OCI-LY1 (cell line): ENCODE measurements around the gene GABBR2.

Source experiments
- H2AFZ ChIP-seq: fragments of 200-600 bp; sonication (generic), shearing (Covaris generic); 2 replicates; pipeline ENCODE4 v1.6.0; 2014; ENCODE audit warnings: antibody characterized with exemption, mild to moderate bottlenecking, low read length
- H3F3A ChIP-seq: fragments of 200-600 bp; sonication (generic), shearing (Covaris generic); 2 replicates; pipeline ENCODE4 v1.6.0; 2014; ENCODE audit warnings: mild to moderate bottlenecking, antibody characterized with exemption, low read length, moderate library complexity; ENCODE audit not compliant: insufficient read depth
- H3K27ac ChIP-seq: fragments of 200-600 bp; sonication (generic); 2 replicates; pipeline ENCODE4 v1.5.1; 2014; ENCODE audit warnings: low read length, mixed run types, mild to moderate bottlenecking, low read depth; ENCODE audit not compliant: poor library complexity, severe bottlenecking
- H3K27me3 ChIP-seq: fragments of 200-600 bp; sonication (generic); 2 replicates; pipeline ENCODE4 v1.6.0; 2014; ENCODE audit warnings: antibody characterized with exemption, mild to moderate bottlenecking, low read length, moderate library complexity; ENCODE audit not compliant: insufficient read depth
- H3K36me3 ChIP-seq: fragments of 200-600 bp; sonication (generic); 2 replicates; pipeline ENCODE4 v1.6.1; 2014; ENCODE audit warnings: mild to moderate bottlenecking, antibody characterized with exemption, low read length, moderate library complexity, mixed read lengths; ENCODE audit not compliant: insufficient read depth
- H3K4me1 ChIP-seq: fragments of 200-600 bp; sonication (generic); 2 replicates; pipeline ENCODE4 v1.5.1; 2014; ENCODE audit warnings: mild to moderate bottlenecking, low read length, moderate library complexity; ENCODE audit not compliant: insufficient read depth, severe bottlenecking
- H3K4me2 ChIP-seq: fragments of 200-600 bp; sonication (generic), shearing (Covaris generic); 2 replicates; pipeline ENCODE4 v1.6.1; 2014; ENCODE audit warnings: low read length
- H3K4me3 ChIP-seq: fragments of 200-600 bp; sonication (generic); 2 replicates; pipeline ENCODE4 v1.5.1; 2014; ENCODE audit warnings: low read length, low read depth, mild to moderate bottlenecking, mixed read lengths; ENCODE audit not compliant: poor library complexity, severe bottlenecking
- H3K79me2 ChIP-seq: fragments of 200-600 bp; shearing (Covaris generic); 2 replicates; pipeline ENCODE4 v1.6.1; 2016; ENCODE audit warnings: mixed run types, low read length, mixed read lengths; ENCODE audit not compliant: insufficient read depth
- H3K9ac ChIP-seq: fragments of 200-600 bp; sonication (generic), shearing (Covaris generic); 2 replicates; pipeline ENCODE4 v1.6.1; 2014; ENCODE audit warnings: mild to moderate bottlenecking, low read length, mixed read lengths
- H3K9me2 ChIP-seq: fragments of 200-600 bp; sonication (generic), shearing (Covaris generic); 2 replicates; pipeline ENCODE4 v1.6.1; 2014; ENCODE audit warnings: low read depth, mild to moderate bottlenecking, low read length, mixed read lengths
- H3K9me3 ChIP-seq: fragments of 200-600 bp; shearing (Covaris generic); 2 replicates; pipeline ENCODE4 v1.6.1; 2014; ENCODE audit warnings: low read length, mixed read lengths
- H4K20me1 ChIP-seq: fragments of 200-600 bp; sonication (generic), shearing (Covaris generic); 2 replicates; pipeline ENCODE4 v1.6.0; 2016; ENCODE audit warnings: mild to moderate bottlenecking, low read length; ENCODE audit not compliant: insufficient read depth
- CTCF ChIP-seq: fragments of 200-600 bp; sonication (generic), shearing (Covaris generic); IDR thresholded peaks from 2 replicates; pipeline ENCODE4 v1.5.1; 2017; ENCODE audit warnings: mild to moderate bottlenecking, antibody characterized with exemption, low read length, moderate library complexity, mixed read lengths
- EZH2 ChIP-seq: fragments of 200-600 bp; sonication (generic), shearing (Covaris generic); IDR thresholded peaks from 2 replicates; pipeline ENCODE4 v1.8.0; 2017; ENCODE audit warnings: borderline replicate concordance, mixed run types, mild to moderate bottlenecking, antibody characterized with exemption, low read length, moderate library complexity, mixed read lengths

Gene GABBR2

GRCh38 chr9:98306384-98307145, 402.2 kb downstream of the GABBR2 start:
- Histone ChIP-seq H3K9me3 (no peaks in the 10 kb centered on the region), H3K9me2 (no peaks in the 10 kb centered on the region), H3K4me2 (no peak overlapping the region), H3K27me3 (peaks cover 4% of the 10 kb centered on the region; the same call in 1 of the 2 replicates), H3K27ac (no peak overlapping the region), H3K4me1 (no peaks in the 10 kb centered on the region), H3K9ac (no peak overlapping the region), H4K20me1 (no peaks in the 10 kb centered on the region), H2AFZ (no peak overlapping the region), H3F3A (no peaks in the 10 kb centered on the region), H3K79me2 (no peaks in the 10 kb centered on the region), H3K36me3 (no peaks in the 10 kb centered on the region), H3K4me3 (no peak overlapping the region)
- TF ChIP-seq CTCF (no peak), EZH2 (no peak)

DNA sequence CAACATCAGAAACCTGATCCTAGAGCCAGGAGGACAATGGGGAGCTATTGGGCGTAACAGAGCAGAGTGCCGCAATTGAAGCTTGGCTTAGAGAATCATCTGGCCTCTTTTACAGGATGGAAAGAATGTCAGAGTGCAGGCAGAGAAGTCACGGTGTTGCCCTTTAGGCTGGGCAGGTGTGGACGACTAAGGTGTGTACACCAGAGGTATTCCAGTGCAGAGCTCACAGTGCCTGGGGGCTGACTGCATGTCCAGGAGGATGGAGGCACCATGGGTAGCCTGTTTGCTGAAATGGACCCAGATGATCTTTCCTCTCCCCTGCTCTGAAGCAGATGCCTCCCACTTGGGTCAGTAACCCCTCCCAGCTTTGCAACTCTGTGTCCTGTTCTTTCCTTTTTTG, 404.4 kb downstream of the GABBR2 start:
- Histone ChIP-seq H3K9ac (no peak overlapping the region), H4K20me1 (no peaks in the 10 kb centered on the region), H3K4me1 (no peaks in the 10 kb centered on the region), H2AFZ (no peak overlapping the region), H3K27me3 (no peaks in the 10 kb centered on the region), H3K9me3 (no peaks in the 10 kb centered on the region), H3K4me2 (no peak overlapping the region), H3F3A (no peaks in the 10 kb centered on the region), H3K79me2 (no peaks in the 10 kb centered on the region), H3K36me3 (no peaks in the 10 kb centered on the region), H3K9me2 (no peaks in the 10 kb centered on the region), H3K4me3 (no peak overlapping the region), H3K27ac (no peak overlapping the region)
- TF ChIP-seq EZH2, result no peak
- TF ChIP-seq CTCF, result no peak

GRCh38 chr9:98303633-98304125, 405.1 kb downstream of the GABBR2 start:
- Histone ChIP-seq H3K9me3 (no peaks in the 10 kb centered on the region), H3K4me3 (no peak overlapping the region), H3K27ac (no peak overlapping the region), H3K27me3 (no peaks in the 10 kb centered on the region), H3K36me3 (no peaks in the 10 kb centered on the region), H3K4me2 (no peak overlapping the region), H3K9ac (no peak overlapping the region), H3K79me2 (no peaks in the 10 kb centered on the region), H3F3A (no peaks in the 10 kb centered on the region), H3K9me2 (no peaks in the 10 kb centered on the region), H4K20me1 (no peaks in the 10 kb centered on the region), H3K4me1 (no peaks in the 10 kb centered on the region), H2AFZ (no peak overlapping the region)
- TF ChIP-seq EZH2 (no peak), CTCF (no peak)
